Medulla oblongata (tissue), 1 donor: ENCODE results near the gene RARRES1.

ENCODE experiments used
- DNase-seq: peaks from one replicate; pipeline ENCODE4 v3.0.0-alpha.2; 2015; ENCODE audit errors: extremely low spot score

The RARRES1 gene

GRCh38 chr3:158735296-158736033, 3.2 kb upstream of the RARRES1 start:
- no peak for DNase-seq

- DNase-seq: no peak
These were observed 1.4 kb upstream of the RARRES1 start for GRCh38 chr3:158733656-158734055.

- DNase-seq: no peak
These were observed 571 bp upstream of the RARRES1 start for GRCh38 chr3:158732856-158733200.

GRCh38 chr3:158731486-158731885, 771 bp downstream of the RARRES1 start:
- no peak for DNase-seq

- DNase-seq: no peak
These were observed 3.4 kb downstream of the RARRES1 start for GRCh38 chr3:158728851-158729250.

- no peak for DNase-seq
These were observed 4.2 kb downstream of the RARRES1 start for GRCh38 chr3:158728061-158728377.

GRCh38 chr3:158727206-158728060, 4.8 kb downstream of the RARRES1 start:
- DNase-seq: peak; percentile 87

- DNase-seq: no peak
These were observed 6.8 kb downstream of the RARRES1 start for GRCh38 chr3:158725348-158726011.

GRCh38 chr3:158723991-158724390, 8.3 kb downstream of the RARRES1 start:
- no peak for DNase-seq

- DNase-seq: no peak
These were observed 10.1 kb downstream of the RARRES1 start for GRCh38 chr3:158722108-158722507.

- no peak for DNase-seq
These were observed 13.6 kb downstream of the RARRES1 start for GRCh38 chr3:158718490-158719170.

- no peak for DNase-seq
These were observed 14.7 kb downstream of the RARRES1 start for GRCh38 chr3:158717576-158717975.

- DNase-seq: peak; percentile 70
These were observed 19.2 kb downstream of the RARRES1 start for GRCh38 chr3:158713094-158713499.

GRCh38 chr3:158712443-158712842, 19.8 kb downstream of the RARRES1 start:
- no peak for DNase-seq

- DNase-seq: no peak
These were observed 20.4 kb downstream of the RARRES1 start for GRCh38 chr3:158711886-158712285.

- DNase-seq: no peak
These were observed 21.7 kb downstream of the RARRES1 start for GRCh38 chr3:158710601-158711000.

- DNase-seq: no peak
These were observed 22.6 kb downstream of the RARRES1 start for GRCh38 chr3:158709666-158710083.

- DNase-seq: no peak
These were observed 28.7 kb downstream of the RARRES1 start for GRCh38 chr3:158703566-158703965.

GRCh38 chr3:158702815-158703481, 29.3 kb downstream of the RARRES1 start:
- DNase-seq: no peak

- no peak for DNase-seq
These were observed 30.7 kb downstream of the RARRES1 start for GRCh38 chr3:158701420-158702065.

GRCh38 chr3:158700559-158700958, 31.7 kb downstream of the RARRES1 start:
- DNase-seq: no peak
